Measurements from ENCODE around the gene SHH.

GRCh38 chr7:155791836-155792235 lies 20.4 kb downstream of the SHH start:
- TF ChIP-seq CTCF (IDR thresholded peaks at IDR 0.05): no peak
- no peak for TF ChIP-seq POLR2A (IDR thresholded peaks at IDR 0.05)
